Measurements from ENCODE around the gene TMEM132C. TPM values are rescaled to one million over a fixed set of nuclear protein-coding genes. Genes with fewer than 3 reads are reported as not detected.
A peak's percentile ranks its signal among the peaks of the same experiment; 100 is the strongest.

TMEM132C gene
- not detected in 2 replicates for polyA plus RNA-seq (2012; rRNA removed)
- polyA plus RNA-seq (2012; cell fraction: cytosol; rRNA removed) = under 0.01 and 0.01 TPM in 2 replicates
- 0.02 TPM in 1 of 2 replicates, not detected in the other for polyA plus RNA-seq (2012; cell fraction: nucleus; rRNA removed)

- H3K9me2 ChIP-seq = no peaks in the 10 kb centered on the region
- 20% methylated on average over 1 of the region's 73 CpGs for WGBS (ENCODE audit: low lambda C conversion rate)
- H3K4me1 ChIP-seq (ENCODE audit: control insufficient read depth in 1 of 2, insufficient read depth in 2 of 2, low read depth in 1 of 2, low read length in 1 of 2) = no peaks in the 10 kb centered on the region; a peak in 1 of 4 replicates
- DNase-seq = peak; percentile 66
- H3F3A ChIP-seq (replicated peaks; ENCODE audit: insufficient read depth) = no peaks in the 10 kb centered on the region
- H3K36me3 ChIP-seq (replicated peaks in 1 of 2; ENCODE audit: control insufficient read depth in 1 of 2, insufficient read depth in 2 of 2, low read length in 1 of 2) = no peaks in the 10 kb centered on the region
- H3K27me3 ChIP-seq (ENCODE audit: insufficient read depth) = no peaks in the 10 kb centered on the region
- ChIA-PET POLR2A (no interaction called here), CTCF (interaction anchor here (0.5 to 2.6 kb wide), 4 partner anchors 8 to 1629 kb away, joined by 3 to 38 read pairs (median 3); no protein-coding TSS in a partner anchor)
- H4K20me1 ChIP-seq (ENCODE audit: insufficient read depth) = no peaks in the 10 kb centered on the region
- no peak within 1 kb of the TSS for H3K4me3 ChIP-seq (ENCODE audit: low read depth in 2 of 2, low read length in 1 of 2)
- no peaks in the 10 kb centered on the region; the same call in 1 of the 2 replicates for H3K9me3 ChIP-seq
- H2AFZ ChIP-seq (ENCODE audit: low read depth) = no peak within 1 kb of the TSS
- no peaks in the 10 kb centered on the region for H3K79me2 ChIP-seq (ENCODE audit: insufficient read depth)
- TF ChIP-seq, protein P1, sequence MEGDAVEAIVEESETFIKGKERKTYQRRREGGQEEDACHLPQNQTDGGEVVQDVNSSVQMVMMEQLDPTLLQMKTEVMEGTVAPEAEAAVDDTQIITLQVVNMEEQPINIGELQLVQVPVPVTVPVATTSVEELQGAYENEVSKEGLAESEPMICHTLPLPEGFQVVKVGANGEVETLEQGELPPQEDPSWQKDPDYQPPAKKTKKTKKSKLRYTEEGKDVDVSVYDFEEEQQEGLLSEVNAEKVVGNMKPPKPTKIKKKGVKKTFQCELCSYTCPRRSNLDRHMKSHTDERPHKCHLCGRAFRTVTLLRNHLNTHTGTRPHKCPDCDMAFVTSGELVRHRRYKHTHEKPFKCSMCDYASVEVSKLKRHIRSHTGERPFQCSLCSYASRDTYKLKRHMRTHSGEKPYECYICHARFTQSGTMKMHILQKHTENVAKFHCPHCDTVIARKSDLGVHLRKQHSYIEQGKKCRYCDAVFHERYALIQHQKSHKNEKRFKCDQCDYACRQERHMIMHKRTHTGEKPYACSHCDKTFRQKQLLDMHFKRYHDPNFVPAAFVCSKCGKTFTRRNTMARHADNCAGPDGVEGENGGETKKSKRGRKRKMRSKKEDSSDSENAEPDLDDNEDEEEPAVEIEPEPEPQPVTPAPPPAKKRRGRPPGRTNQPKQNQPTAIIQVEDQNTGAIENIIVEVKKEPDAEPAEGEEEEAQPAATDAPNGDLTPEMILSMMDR (IDR thresholded peaks at IDR 0.05) = no peak
- TF ChIP-seq EZH2phosphoT487 (IDR thresholded peaks at IDR 0.05; ENCODE audit: borderline replicate concordance, low read depth) (no peak), GABPA (IDR thresholded peaks at IDR 0.05; ENCODE audit: low read depth) (no peak), USF1 (IDR thresholded peaks at IDR 0.05; ENCODE audit: borderline replicate concordance, low read depth) (no peak), REST (IDR thresholded peaks at IDR 0.05; ENCODE audit: low read depth, low read length) (no peak), FOSL2 (IDR thresholded peaks at IDR 0.05; ENCODE audit: borderline replicate concordance, low read depth) (no peak), TAF1 (IDR thresholded peaks at IDR 0.05; ENCODE audit: borderline replicate concordance, low read depth, low read length) (no peak), NFIC (IDR thresholded peaks at IDR 0.05; ENCODE audit: borderline replicate concordance) (no peak), IRF3 (IDR thresholded peaks at IDR 0.05; ENCODE audit: low read depth, low read length) (no peak)
- TF ChIP-seq, protein P2, sequence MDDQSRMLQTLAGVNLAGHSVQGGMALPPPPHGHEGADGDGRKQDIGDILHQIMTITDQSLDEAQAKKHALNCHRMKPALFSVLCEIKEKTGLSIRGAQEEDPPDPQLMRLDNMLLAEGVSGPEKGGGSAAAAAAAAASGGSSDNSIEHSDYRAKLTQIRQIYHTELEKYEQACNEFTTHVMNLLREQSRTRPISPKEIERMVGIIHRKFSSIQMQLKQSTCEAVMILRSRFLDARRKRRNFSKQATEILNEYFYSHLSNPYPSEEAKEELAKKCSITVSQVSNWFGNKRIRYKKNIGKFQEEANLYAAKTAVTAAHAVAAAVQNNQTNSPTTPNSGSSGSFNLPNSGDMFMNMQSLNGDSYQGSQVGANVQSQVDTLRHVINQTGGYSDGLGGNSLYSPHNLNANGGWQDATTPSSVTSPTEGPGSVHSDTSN (IDR thresholded peaks at IDR 0.05) = no peak
- TF ChIP-seq, protein P3, sequence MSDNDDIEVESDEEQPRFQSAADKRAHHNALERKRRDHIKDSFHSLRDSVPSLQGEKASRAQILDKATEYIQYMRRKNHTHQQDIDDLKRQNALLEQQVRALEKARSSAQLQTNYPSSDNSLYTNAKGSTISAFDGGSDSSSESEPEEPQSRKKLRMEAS (IDR thresholded peaks at IDR 0.05; ENCODE audit: low read depth) = no peak
- TF ChIP-seq, protein P4, sequence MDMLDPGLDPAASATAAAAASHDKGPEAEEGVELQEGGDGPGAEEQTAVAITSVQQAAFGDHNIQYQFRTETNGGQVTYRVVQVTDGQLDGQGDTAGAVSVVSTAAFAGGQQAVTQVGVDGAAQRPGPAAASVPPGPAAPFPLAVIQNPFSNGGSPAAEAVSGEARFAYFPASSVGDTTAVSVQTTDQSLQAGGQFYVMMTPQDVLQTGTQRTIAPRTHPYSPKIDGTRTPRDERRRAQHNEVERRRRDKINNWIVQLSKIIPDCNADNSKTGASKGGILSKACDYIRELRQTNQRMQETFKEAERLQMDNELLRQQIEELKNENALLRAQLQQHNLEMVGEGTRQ (IDR thresholded peaks at IDR 0.05; ENCODE audit: borderline replicate concordance, low read depth, low read length) = no peak
- no peak within 1 kb of the TSS for H3K4me2 ChIP-seq
- no peak within 1 kb of the TSS for H3K9ac ChIP-seq
- H3K27ac ChIP-seq (ENCODE audit: low read depth in 2 of 2, low read length in 1 of 2) = no peak within 1 kb of the TSS
Measured at GRCh38 chr12:128267131-128267622, at the start of gene TMEM132C. TMEM132C (plus strand) TSS chr12:128267170; CDS start chr12:128267403, 233 bp downstream.

Data from SK-N-SH (cell line).